Measurements from ENCODE around the gene TACR1. TPM values are rescaled to one million over a fixed set of nuclear protein-coding genes. Genes with fewer than 3 reads are reported as not detected.

The TACR1 gene
- total and polyA plus RNA-seq, 2 of the 8 experiments (the other 6 are each of a cell fraction or from before 2014, with no cell fraction given): 0.09 to 0.37 TPM

DNA sequence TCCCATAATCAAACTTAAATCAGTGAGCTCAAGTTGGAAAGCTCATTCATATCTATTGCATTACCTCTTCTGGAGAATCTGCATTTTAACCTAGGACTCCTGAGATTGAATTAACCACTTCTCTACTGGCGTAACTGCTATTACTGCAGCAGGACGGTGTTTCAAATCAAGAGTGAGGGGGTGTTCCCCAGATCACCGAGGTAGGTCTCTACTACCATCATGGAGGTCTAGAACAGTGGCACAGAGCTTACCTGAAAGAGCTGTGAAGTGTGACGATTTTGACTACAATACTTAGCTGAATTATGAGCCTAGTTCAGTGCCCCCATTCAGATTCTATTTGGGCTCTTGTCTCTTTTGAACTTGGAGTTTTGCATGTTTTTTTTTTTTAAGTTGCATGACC is 121.4 kb downstream of the TACR1 start:
- H2AK5ac ChIP-seq (ENCODE audit: low read depth, low read length): no peak overlapping the region
- H3K4me1 ChIP-seq (replicated peaks in 1 of 4; ENCODE audit: control insufficient read depth in 3 of 4, insufficient read depth in 4 of 4, low read length in 3 of 4): peaks cover 0 to 3% (median under 1%) of the 10 kb centered on the region in 4 experiments; a peak in 1 of 7 replicates
- no peak overlapping the region for H3K14ac ChIP-seq (ENCODE audit: insufficient read length)
- no peaks in the 10 kb centered on the region for H3K79me2 ChIP-seq (ENCODE audit: control insufficient read depth in 1 of 2, insufficient read depth in 2 of 2, low read length in 2 of 2)
- H3K9ac ChIP-seq (replicated peaks in 1 of 4; ENCODE audit: extremely low read depth in 1 of 4, low read depth in 3 of 4, low read length in 3 of 4): no peak overlapping the region
- H3K4ac ChIP-seq (replicated peaks; ENCODE audit: insufficient read length, low read depth, low read length): no peak overlapping the region
- CTCF ChIA-PET (ENCODE audit: partially characterized antibody): interaction anchor here (0.6 to 4.6 kb wide), 3 partner anchors 12 to 363 kb away, joined by 3 to 44 read pairs (median 5); no protein-coding TSS in a partner anchor
- H2AFZ ChIP-seq (ENCODE audit: low read length): no peak overlapping the region
- no peak for DNase-seq (ENCODE audit: low read depth in 1 of 2, low spot score in 2 of 2)
- no peak overlapping the region for H4K91ac ChIP-seq (replicated peaks; ENCODE audit: insufficient read length, low read length)
- H3K79me1 ChIP-seq (ENCODE audit: low read depth, low read length): no peaks in the 10 kb centered on the region
- no peak overlapping the region for H2BK15ac ChIP-seq (ENCODE audit: low read length)
- H3K27ac ChIP-seq (ENCODE audit: low read depth, low read length): no peak overlapping the region
- H3K27me3 ChIP-seq (replicated peaks in 1 of 4; ENCODE audit: control insufficient read depth in 3 of 4, extremely low read depth in 1 of 4, insufficient read depth in 3 of 4, low read length in 3 of 4): no peaks in the 10 kb centered on the region; a peak in 1 of 7 replicates
- H3K4me3 ChIP-seq (ENCODE audit: extremely low read depth in 1 of 4, insufficient read depth in 2 of 4, low read depth in 3 of 4, low read length in 4 of 4): no peak overlapping the region
- no peak for FAIRE-seq
- no peak overlapping the region for H4K5ac ChIP-seq (ENCODE audit: insufficient read length, low read depth, low read length)
- H3K9me3 ChIP-seq (ENCODE audit: insufficient read depth in 2 of 2, low read depth in 1 of 2, low read length in 1 of 2): no peaks in the 10 kb centered on the region
- no peak overlapping the region for H2BK5ac ChIP-seq (ENCODE audit: low read depth, low read length)
- H4K8ac ChIP-seq (ENCODE audit: extremely low read depth, insufficient read depth, low read length): no peak overlapping the region
- no peak overlapping the region for H3K18ac ChIP-seq (ENCODE audit: extremely low read depth, low read length)
- no peaks in the 10 kb centered on the region for H4K20me1 ChIP-seq (replicated peaks in 1 of 2; ENCODE audit: control insufficient read depth in 1 of 2, insufficient read depth in 2 of 2, low read length in 2 of 2)
- no peaks in the 10 kb centered on the region for H3K36me3 ChIP-seq (ENCODE audit: control insufficient read depth in 2 of 4, insufficient read depth in 4 of 4, low read length in 3 of 4)
- no peak overlapping the region for H2BK20ac ChIP-seq (ENCODE audit: low read length)
- no peaks in the 10 kb centered on the region for H3K23me2 ChIP-seq (ENCODE audit: low read depth, low read length)
- 87% methylated on average over 4 of the region's 4 CpGs; no CpG with 5 or more reads in 1 of the 2 experiments for WGBS, 2 experiments (ENCODE audit: extremely low coverage in 1 of 2, insufficient coverage in 1 of 2, insufficient read length in 1 of 2, insufficient replicate concordance in 2 of 2, low coverage in 1 of 2, low lambda C conversion rate in 2 of 2, missing lambda C conversion rate in 1 of 2)
- no peak overlapping the region for H3K4me2 ChIP-seq (ENCODE audit: insufficient read depth in 1 of 2, low read depth in 2 of 2, low read length in 2 of 2)
- H2BK12ac ChIP-seq (ENCODE audit: low read depth, low read length): no peak overlapping the region
- H3K56ac ChIP-seq (replicated peaks; ENCODE audit: insufficient read length, low read depth, low read length): no peak overlapping the region
- no peak overlapping the region for H3K23ac ChIP-seq (ENCODE audit: insufficient read length)
- POLR2A ChIA-PET (ENCODE audit: partially characterized antibody): interaction anchor here (0.6 kb wide), 1 partner anchor 578 kb away, joined by 4 read pairs; no protein-coding TSS in a partner anchor
- H2BK120ac ChIP-seq (replicated peaks; ENCODE audit: low read depth, low read length): no peak overlapping the region
- TF ChIP-seq RAD21 (IDR thresholded peaks at IDR 0.05 in 1 of 2, conservative IDR thresholded peaks at IDR 0.05 in 1 of 2; ENCODE audit: low read depth in 2 of 2, low read length in 2 of 2) (no peak), BRCA1 (IDR thresholded peaks at IDR 0.05; ENCODE audit: low read depth, low read length) (no peak), CEBPB (IDR thresholded peaks at IDR 0.05; ENCODE audit: low read depth, low read length) (no peak), ZNF274 (IDR thresholded peaks at IDR 0.05; ENCODE audit: borderline replicate concordance, extremely low read depth, low read length) (no peak), POLR2A (IDR thresholded peaks at IDR 0.05; ENCODE audit: control extremely low read depth in 1 of 2, low read depth in 2 of 2, low read length in 2 of 2) (no peak), SP2 (IDR thresholded peaks at IDR 0.05; ENCODE audit: low read length) (no peak), JUN (IDR thresholded peaks at IDR 0.05; ENCODE audit: low read depth, low read length) (no peak), NANOG (IDR thresholded peaks at IDR 0.05; ENCODE audit: insufficient read depth, low read depth, low read length, poor library complexity, severe bottlenecking) (no peak), YY1 (IDR thresholded peaks at IDR 0.05; ENCODE audit: low read depth, low read length) (no peak)
- TF ChIP-seq, protein P1, sequence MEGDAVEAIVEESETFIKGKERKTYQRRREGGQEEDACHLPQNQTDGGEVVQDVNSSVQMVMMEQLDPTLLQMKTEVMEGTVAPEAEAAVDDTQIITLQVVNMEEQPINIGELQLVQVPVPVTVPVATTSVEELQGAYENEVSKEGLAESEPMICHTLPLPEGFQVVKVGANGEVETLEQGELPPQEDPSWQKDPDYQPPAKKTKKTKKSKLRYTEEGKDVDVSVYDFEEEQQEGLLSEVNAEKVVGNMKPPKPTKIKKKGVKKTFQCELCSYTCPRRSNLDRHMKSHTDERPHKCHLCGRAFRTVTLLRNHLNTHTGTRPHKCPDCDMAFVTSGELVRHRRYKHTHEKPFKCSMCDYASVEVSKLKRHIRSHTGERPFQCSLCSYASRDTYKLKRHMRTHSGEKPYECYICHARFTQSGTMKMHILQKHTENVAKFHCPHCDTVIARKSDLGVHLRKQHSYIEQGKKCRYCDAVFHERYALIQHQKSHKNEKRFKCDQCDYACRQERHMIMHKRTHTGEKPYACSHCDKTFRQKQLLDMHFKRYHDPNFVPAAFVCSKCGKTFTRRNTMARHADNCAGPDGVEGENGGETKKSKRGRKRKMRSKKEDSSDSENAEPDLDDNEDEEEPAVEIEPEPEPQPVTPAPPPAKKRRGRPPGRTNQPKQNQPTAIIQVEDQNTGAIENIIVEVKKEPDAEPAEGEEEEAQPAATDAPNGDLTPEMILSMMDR (IDR thresholded peaks at IDR 0.05; ENCODE audit: control extremely low read depth in 1 of 3, insufficient read depth in 1 of 3, low read depth in 1 of 3, low read length in 3 of 3): no peak
- TF ChIP-seq, protein P2, sequence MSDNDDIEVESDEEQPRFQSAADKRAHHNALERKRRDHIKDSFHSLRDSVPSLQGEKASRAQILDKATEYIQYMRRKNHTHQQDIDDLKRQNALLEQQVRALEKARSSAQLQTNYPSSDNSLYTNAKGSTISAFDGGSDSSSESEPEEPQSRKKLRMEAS (IDR thresholded peaks at IDR 0.05): no peak

Data from H1 (cell line).